Fibroblast of skin of left biceps (primary cell): ENCODE measurements around the gene NPBWR2.
"Not testable (repeated sequence)": the region's sequence is repeated elsewhere in the genome, so short reads cannot be mapped to it uniquely, and the experiment has no call there.

ENCODE experiments used
- DNase-seq, 2 experiments: peaks; one replicate each; pipeline ENCODE4 v3.0.0-alpha.2; 2013; ENCODE audit warnings: low read depth in 2 of 2

The NPBWR2 gene

DNA sequence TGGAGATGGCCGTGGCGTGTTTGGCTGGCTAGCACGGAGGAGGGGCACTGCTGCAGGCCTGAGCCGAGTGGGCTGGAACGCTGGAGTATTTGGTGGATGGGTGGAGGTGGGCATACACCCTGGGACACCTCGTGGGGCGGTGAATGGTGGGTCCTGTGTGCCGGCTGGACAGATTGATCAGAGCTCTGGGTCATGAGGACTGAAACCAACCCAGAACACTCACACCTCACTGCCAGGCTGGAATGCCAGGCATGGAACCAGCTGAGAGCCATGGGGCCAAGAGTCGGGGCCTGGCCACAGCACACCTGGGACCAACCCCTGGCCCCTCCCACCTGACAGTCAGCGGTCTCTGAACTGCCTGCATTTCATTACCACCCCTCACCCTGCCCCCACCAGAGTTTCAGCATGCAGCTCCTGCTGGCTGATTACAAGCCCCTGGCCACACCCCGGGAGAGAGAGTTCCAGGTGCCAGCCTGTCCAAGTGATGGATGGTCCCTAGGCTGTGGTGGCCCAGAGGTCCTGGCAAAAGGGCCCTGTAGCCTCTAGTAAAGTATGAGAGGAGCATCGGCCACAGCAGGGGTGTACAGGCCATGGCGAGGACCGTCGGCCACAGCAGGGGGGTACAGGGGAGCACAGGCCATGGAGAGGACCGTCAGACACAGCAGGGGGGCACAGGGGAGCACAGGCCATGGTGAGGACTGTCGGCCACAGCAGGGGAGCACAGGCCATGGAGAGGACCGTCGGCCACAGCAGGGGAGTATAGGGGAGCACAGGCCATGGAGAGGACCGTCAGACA is 3.3 kb downstream of the NPBWR2 start:
- DNase-seq, result no peak

DNA sequence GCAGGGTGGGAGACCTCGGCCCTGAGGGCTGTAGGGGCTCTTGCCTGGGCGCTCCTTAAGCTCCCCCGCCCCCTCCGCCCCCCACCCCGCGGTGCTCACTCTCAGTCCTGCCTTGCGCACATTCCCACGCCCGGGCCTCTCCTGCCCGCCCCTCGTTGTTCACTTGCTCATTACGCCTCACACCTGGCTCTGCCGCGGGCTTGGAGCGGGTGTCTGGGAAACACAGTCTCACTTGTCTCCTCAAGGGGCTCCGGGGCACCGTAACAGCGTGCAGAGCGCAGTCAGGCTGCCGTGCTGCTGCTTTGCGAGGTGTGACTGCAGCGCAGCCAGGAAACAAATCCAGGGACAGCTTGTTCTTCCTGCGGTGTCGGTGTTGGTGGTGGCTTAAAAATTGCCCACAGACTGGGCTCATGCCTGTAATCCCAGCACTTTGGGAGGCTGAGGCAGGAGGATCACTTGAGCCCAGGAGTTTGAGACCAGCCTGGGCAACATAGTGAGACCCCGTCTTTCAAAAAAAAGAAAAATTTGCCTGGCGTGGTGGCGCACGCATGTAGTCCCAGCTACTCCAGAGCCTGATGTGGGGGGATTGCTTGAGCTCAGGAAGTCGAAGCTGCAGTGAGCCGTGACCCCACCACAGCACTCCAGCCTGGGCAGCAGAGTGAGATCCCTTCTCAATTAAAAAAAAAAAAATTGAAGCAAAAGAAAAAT is 4.6 kb downstream of the NPBWR2 start:
- DNase-seq, result no peak

DNA sequence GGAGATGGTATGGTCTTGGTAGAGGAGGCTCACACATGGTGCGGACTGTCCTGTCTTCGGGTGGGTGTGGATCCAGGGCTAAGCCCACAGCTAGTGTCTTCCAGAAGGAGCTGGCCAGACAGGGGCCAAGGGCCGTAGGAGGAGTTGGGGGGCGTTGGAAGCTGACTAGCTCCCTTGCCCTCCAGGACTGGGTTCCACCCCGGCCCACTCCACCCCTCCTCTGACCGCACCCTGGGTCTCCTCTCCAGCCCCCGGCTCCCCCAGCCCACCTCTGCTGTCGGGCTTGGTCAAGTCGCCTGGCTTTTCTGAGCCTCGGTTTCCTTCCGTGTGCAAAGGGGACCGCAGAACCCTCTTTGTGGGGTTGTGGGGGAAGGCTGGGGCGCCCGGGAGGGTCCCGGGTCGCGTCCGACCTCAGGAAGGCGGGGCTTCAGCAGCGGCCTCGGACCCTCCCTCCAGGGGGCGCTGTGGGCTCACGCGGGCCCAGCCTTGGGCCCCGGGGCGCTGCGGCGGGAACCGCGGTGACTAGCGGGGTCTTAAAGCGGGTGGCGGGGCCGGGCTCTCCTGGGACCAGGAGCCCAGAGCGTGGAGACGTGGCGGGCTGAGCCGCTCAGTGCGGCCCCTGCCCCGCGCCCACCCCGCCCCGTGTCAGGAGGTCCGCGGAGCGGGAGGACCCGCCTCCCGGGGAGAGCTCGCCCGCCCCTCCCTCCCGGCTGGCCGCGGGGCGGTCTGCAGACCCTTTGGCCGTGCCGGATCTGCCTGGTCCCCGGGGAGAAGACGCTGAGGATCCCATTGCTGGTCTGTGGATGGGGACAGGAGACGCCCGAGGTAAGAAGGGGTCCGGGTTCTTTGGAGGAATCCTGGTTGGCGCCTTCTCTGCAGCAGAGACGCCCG is 5.4 kb downstream of the NPBWR2 start:
- no peak for DNase-seq

DNA sequence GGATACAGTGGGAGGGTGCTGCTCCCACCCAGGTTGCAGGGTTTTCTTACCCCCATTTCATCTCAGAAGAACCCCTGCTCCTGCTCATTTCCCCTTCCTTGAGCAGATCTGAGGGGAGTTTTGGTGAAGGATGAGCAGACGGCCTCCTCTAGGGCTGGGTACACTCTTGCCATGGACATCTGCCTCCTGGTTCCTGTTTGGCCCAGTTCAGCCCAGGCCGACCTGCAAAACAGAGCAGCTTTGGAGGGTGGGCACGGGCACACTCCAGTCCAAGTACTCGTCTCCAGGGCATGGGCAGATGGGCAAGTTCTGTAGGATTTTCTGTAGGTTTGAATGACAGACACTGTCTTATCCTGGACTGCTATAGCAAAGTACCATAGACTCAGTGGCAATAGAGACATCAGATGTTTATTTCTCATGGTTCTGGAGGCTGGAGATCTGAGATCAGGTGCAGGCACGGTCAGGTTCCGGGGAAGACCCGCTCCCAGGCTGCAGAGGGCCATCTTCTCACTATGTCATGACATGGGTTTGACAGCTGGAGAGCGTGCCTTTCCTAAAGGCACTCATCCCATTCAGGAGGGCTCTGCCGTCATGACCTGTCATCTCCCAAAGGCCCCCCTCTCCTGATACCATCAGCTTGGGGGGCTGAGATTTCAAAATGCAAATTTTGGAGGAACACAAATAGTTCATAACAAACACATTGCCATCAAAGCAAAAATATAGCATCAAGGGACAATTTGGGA is 6.2 kb downstream of the NPBWR2 start:
- DNase-seq, result no peak

DNA sequence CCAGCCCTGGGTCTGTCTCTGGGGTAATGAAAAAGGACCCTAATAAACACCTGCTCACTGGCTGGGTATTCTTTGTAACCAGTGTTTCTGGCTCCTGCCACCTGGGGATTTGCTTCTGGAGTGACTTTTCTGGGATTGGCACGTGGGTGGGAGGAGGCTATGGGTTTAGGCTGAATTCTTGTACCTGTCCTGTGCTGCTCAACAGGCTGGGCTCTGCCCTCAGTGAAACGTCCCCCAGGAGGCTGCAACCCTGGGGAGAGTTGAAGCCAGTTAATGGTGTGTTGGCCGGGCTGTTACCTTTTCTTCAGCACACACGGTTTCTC is 6.8 kb downstream of the NPBWR2 start:
- no peak for DNase-seq

DNA sequence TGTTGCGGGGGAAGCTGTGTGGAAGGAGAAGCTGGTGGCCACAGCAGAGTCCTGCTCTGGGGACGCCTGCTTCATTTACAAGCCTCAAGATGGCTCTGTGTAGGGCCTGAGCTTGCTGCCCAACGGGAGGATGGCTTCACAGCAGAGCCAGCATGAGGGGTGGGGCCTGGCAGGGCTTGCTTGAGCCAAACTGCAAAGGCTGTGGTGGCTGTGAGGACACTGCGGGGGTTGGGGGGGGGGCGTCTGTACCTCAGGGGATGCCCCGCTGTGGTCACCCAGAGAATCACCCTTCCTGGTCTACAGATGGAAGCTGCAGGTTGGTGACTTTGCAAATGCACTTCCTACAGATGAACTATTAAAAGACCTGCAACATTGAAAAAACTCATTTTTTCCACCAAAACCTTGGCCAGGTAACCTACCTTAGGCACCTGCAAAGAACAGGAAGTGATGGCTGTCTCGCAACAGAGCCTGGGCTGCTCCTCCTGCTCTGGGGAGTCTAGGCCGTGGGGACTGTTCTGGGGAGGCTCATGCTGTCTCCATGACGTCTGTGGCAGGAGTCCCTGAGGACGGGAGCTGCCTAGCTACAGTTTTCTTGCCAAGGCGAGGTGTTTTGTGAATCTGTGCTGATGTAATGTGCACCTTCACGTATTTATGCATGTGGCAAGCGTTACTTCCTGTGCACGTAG is 7.3 kb downstream of the NPBWR2 start:
- DNase-seq, result no peak

DNA sequence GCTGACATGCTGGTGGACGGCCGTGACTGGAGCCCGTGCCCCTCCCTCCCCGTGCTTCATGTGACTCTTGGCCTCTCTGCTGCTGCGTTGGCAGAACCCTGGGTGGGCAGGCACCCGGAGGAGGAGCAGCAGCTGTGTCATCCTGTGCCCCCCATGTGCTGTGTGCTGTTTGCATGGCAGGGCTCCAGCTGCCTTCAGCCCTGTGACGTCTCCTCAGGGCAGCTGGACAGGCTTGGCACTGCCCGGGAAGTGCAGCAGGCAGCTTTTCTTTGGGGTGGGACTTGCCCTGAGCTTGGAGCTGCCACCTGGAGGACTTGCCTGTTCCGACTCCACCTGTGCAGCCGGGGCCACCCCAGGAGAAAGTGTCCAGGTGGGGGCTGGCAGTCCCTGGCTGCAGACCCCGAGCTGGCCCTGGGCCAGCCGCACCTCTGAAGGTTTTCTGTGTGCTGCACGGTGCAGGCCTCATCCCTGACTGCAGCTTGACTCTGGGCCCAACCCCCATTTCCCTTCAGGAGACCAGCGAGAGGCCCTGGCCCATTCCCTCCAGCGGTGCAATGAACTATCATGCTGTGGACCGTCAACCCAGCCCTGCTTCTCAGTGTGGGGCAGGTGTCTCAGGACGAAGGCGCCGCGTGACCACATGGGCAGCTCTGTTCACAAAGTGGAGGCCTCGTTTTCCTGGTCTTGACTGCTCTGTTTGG is 8.1 kb downstream of the NPBWR2 start:
- no peak for DNase-seq

DNA sequence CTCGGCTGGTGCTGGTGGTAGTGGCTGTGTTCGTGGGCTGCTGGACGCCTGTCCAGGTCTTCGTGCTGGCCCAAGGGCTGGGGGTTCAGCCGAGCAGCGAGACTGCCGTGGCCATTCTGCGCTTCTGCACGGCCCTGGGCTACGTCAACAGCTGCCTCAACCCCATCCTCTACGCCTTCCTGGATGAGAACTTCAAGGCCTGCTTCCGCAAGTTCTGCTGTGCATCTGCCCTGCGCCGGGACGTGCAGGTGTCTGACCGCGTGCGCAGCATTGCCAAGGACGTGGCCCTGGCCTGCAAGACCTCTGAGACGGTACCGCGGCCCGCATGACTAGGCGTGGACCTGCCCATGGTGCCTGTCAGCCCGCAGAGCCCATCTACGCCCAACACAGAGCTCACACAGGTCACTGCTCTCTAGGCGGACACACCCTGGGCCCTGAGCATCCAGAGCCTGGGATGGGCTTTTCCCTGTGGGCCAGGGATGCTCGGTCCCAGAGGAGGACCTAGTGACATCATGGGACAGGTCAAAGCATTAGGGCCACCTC is 8.8 kb downstream of the NPBWR2 start:
- DNase-seq, result no peak

DNA sequence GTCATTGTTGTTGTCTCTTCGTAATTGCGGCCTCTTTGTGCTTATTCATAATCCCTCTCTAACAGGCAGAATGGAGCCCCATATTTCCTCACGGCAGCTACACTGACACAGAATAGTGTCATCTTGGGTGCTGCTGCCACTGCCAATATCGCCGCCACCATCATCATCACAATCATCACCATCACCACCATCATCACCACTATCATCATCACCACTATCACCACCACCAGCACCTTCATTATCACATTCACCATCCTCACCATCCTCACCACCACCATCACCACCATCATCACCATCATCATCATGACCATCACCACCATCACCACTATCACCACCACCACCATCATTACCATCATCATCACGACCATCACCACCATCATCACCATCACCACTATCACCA is 10.8 kb downstream of the NPBWR2 start:
- no peak for DNase-seq

DNA sequence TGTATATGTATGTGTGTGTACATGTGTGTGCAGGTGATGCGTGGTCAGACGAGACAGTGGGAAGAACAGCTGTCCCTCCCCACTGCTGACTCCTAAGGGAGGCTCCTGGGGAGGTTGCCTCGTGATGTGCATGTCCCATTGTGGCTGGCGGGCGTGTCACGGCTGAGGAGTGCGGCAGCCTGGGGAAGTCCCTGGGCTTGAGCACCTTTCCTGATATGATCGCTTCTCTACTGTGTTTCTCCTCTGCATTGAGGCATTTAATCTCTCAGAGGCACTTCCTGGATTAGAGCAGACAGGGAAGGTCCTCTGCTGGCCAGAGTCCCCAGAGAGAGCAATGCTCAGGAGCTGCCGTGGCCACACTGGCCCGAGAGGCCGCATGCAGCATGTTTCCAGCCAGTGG is 11.4 kb downstream of the NPBWR2 start:
- DNase-seq, result no peak

DNA sequence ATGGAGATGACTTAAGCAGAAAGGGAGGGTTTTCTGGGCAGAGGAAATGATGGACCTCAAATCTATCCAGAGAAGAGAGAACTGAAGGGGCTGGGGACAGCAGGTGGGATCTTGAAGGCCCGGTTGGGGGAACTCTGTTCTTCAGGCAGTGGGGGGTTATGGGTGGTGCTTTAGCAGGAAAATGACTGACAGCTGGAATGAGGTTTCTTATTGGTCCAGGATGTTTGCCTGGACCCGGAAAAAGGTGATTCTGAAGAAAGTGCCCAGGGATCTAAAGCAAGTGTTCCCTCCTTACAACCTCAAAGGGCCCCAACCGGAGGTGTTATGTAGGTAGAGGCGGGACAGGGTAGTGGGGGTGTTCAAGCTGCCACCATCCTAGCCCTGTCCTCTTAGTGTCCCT is 11.9 kb downstream of the NPBWR2 start:
- DNase-seq, result no peak

DNA sequence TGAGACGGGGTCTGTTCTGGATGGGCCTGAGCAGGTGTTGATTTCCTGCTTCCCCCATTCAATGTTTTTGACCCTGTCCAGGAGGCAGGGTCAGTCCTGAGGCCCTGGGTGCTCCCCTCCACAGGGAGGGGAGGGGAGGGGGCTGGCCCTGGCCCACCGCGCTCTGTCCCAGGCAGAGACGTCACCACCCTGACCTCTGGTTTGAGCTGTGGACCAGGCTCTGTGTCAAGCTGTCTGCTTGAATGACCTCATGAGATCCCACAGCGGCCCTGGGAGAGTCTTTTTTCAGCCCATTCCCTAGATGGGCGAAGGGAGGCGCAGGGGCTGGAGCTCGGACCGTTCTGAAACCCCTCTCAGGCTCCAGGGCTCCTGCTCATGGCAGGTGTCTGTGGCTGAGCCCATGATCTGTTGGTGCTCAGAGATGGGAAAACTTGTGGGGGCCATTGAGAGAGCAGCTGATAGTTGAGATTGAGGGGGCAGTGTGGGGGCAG is 14.3 kb downstream of the NPBWR2 start:
- no peak for DNase-seq

DNA sequence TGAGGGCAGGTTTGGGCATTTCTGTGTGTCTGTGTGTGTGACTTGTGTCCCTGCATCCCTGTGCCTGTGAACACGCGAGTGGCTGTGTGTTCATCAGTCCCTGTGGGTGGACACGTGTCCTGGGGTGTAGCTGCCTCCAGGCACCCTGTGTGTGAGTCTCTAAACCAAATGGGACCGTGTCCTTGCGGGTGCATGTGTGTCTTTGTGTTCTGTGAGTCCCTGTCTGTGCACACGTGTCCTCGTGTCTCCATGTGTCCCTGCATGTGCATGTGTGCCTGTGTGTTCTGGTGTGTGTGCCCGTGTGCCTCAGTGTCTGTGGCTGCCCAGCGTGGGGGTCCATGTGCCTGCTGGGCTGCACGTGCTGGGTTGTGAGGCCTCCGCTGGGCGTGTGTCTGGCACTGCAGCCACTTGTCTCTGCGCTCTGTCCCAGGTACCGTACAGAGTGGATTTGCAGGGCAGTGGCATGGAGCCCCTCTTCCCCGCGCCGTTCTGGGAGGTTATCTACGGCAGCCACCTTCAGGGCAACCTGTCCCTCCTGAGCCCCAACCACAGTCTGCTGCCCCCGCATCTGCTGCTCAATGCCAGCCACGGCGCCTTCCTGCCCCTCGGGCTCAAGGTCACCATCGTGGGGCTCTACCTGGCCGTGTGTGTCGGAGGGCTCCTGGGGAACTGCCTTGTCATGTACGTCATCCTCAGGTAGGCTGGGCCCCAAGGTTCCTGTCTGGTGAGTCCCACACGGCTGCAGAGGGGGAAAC is 14.9 kb downstream of the NPBWR2 start:
- no peak for DNase-seq

DNA sequence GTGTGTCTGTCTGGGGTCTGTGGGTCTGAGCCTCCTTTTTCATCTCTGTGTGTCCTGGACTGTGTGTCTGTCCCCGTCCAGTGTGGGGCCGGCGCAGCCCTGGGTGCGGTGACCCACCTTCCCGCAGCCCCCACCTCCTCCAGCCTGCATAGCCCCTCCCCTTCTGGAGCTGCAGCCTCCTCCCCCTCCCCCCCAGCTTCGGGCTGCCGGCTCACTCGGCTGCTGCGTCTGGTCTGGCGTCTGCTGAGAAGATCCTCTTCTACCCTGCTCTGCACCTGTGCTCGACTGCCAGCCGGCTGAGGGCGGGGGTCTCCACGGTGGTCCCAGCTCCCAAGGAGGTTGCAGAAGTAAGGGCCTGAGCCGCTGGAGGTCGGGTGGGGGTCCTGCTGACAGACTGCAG is 15.6 kb downstream of the NPBWR2 start:
- no peak for DNase-seq

DNA sequence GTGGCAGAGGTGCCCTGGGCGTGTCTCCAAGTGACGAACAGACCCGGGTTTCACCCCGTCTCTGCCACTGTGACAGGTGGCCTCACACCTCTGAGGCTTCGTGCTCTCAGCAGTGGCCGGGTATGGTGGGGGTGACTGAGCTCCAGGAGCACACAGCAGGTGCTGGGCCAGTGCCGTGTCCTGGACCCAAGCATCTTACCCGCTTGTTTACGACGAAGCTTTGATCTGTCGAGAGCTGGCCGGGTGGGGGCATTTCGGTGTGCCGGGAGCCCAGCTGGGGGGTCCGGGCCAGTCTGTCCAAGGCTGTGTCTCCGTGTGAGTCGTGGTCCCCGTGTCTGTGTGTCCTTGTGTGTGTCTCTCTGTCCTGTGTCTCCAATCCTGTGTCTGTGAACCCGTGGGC is 16.0 kb downstream of the NPBWR2 start:
- no peak for DNase-seq

DNA sequence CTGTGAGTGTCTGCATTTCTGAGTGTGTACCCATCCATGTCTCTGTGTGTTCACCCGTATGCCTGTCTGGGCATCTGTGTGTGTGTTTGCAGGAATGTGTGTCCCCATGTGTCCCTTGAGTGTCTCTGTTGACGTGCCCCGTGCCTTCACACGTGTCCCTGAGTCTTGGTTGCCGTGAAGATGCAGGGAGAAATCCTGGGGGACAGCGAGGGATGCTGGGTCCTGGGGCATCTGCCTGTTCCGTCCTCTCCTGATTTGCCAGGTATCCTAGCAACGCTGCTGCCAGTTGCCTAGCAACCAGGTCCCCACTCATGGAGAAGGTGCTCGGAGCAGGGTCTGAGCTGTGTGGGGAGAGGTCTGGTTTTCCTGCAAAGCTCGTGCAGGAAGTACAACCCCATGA is 17.2 kb downstream of the NPBWR2 start:
- no peak for DNase-seq

DNA sequence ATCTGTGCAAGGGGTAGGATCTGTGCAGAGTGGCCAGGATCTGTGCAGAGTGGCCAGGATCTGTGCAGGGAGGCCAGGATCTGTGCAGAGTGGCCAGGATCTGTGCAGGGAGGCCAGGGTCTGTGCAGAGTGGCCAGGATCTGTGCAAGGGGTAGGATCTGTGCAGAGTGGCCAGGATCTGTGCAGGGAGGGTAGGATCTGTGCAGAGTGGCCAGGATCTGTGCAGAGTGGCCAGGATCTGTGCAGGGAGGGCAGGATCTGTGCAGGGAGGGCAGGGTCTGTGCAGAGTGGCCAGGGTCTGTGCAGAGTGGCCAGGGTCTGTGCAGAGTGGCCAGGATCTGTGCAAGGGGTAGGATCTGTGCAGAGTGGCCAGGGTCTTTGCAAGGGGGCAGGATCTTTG is 18.8 kb downstream of the NPBWR2 start:
- not testable (repeated sequence) for DNase-seq

DNA sequence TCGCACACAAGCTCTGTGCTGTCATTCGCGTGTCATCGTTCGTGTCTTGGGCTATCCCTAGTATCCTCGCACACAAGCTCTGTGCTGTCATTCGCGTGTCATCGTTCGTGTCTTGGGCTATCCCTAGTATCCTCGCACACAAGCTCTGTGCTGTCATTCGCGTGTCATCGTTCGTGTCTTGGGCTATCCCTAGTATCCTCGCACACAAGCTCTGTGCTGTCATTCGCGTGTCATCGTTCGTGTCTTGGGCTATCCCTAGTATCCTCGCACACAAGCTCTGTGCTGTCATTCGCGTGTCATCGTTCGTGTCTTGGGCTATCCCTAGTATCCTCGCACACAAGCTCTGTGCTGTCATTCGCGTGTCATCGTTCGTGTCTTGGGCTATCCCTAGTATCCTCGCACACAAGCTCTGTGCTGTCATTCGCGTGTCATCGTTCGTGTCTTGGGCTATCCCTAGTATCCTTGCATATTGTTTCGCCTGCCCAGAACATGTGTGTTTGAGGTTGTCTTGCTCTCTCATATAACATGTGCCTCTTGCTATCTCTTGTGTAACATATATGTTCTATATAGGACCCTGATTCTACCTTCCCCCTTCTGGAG is 20.0 kb downstream of the NPBWR2 start:
- not testable (repeated sequence) for DNase-seq

DNA sequence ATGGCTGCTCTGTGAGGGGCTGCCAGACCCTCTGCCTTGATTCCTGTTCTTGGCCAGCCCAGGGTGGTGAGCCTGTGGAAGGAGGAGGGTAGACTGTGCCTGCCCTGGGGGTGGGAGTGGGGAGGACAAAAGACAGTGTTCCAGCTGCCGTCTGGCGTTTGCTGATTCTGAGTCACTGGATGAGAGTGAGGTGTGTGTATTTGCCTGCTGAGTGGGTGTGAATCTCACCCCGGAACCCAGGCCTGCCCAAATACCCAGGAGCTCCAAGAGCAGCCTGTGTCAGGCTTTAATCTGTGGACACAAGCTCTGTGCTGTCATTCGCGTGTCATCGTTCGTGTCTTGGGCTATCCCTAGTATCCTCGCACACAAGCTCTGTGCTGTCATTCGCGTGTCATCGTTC is 20.6 kb downstream of the NPBWR2 start:
- DNase-seq, result no peak
